WTC11 (cell line): ENCODE measurements around the gene STK11.

ENCODE experiments used
- CREB1 ChIP-seq: sonication (generic); formaldehyde crosslinking; IDR thresholded peaks from 2 replicates; pipeline ENCODE4 v1.8.0; 2023; ENCODE audit warnings: mild to moderate bottlenecking, missing genetic modification reagents
- E2F5 ChIP-seq: sonication (generic); formaldehyde crosslinking; IDR thresholded peaks from 2 replicates; pipeline ENCODE4 v1.8.1; 2022; ENCODE audit warnings: mild to moderate bottlenecking, moderate library complexity, missing genetic modification reagents
- ELF4 ChIP-seq: sonication (generic); formaldehyde crosslinking; IDR thresholded peaks from 2 replicates; pipeline ENCODE4 v1.8.1; 2022; ENCODE audit warnings: low read depth, mild to moderate bottlenecking, moderate library complexity, missing genetic modification reagents
- FOXJ3 ChIP-seq: sonication (generic); formaldehyde crosslinking; IDR thresholded peaks from 2 replicates; pipeline ENCODE4 v1.9.0; 2021; ENCODE audit warnings: missing genetic modification reagents, mild to moderate bottlenecking, borderline replicate concordance
- NR2C2 ChIP-seq: sonication (generic); formaldehyde crosslinking; IDR thresholded peaks from 2 replicates; pipeline ENCODE4 v1.8.0; 2022; ENCODE audit warnings: mild to moderate bottlenecking, missing genetic modification reagents
- SMAD4 ChIP-seq: sonication (generic); formaldehyde crosslinking; IDR thresholded peaks from 2 replicates; pipeline ENCODE4 v1.8.0; 2022; ENCODE audit warnings: mild to moderate bottlenecking, missing genetic modification reagents
- ZBTB21 ChIP-seq: sonication (generic); formaldehyde crosslinking; IDR thresholded peaks from 2 replicates; pipeline ENCODE4 v1.8.1; 2023; ENCODE audit warnings: mild to moderate bottlenecking, missing genetic modification reagents, borderline replicate concordance
- ZSCAN18 ChIP-seq: fragments of 250-450 bp; sonication (Bioruptor Pico); IDR thresholded peaks from 2 replicates; pipeline ENCODE4 v2.1.2; 2022; ENCODE audit warnings: mild to moderate bottlenecking, moderate library complexity
- TF ChIP-seq, protein P1 (sequence below): sonication (generic); formaldehyde crosslinking; IDR thresholded peaks from 2 replicates; pipeline ENCODE4 v1.8.1; 2023; ENCODE audit warnings: mild to moderate bottlenecking, moderate library complexity, missing genetic modification reagents
- TF ChIP-seq, protein P2 (sequence below): fragments of 200-600 bp; IDR thresholded peaks from 2 replicates; pipeline ENCODE4 v1.8.0; 2022; ENCODE audit warnings: antibody characterized with exemption
- TF ChIP-seq, protein P3 (sequence below): sonication (generic); formaldehyde crosslinking; IDR thresholded peaks from 2 replicates; pipeline ENCODE4 v1.8.0; 2022; ENCODE audit warnings: mild to moderate bottlenecking, missing genetic modification reagents
- TF ChIP-seq, protein P4 (sequence below): sonication (generic); formaldehyde crosslinking; IDR thresholded peaks from 2 replicates; pipeline ENCODE4 v1.8.1; 2023; ENCODE audit warnings: mild to moderate bottlenecking, missing genetic modification reagents

DNA sequence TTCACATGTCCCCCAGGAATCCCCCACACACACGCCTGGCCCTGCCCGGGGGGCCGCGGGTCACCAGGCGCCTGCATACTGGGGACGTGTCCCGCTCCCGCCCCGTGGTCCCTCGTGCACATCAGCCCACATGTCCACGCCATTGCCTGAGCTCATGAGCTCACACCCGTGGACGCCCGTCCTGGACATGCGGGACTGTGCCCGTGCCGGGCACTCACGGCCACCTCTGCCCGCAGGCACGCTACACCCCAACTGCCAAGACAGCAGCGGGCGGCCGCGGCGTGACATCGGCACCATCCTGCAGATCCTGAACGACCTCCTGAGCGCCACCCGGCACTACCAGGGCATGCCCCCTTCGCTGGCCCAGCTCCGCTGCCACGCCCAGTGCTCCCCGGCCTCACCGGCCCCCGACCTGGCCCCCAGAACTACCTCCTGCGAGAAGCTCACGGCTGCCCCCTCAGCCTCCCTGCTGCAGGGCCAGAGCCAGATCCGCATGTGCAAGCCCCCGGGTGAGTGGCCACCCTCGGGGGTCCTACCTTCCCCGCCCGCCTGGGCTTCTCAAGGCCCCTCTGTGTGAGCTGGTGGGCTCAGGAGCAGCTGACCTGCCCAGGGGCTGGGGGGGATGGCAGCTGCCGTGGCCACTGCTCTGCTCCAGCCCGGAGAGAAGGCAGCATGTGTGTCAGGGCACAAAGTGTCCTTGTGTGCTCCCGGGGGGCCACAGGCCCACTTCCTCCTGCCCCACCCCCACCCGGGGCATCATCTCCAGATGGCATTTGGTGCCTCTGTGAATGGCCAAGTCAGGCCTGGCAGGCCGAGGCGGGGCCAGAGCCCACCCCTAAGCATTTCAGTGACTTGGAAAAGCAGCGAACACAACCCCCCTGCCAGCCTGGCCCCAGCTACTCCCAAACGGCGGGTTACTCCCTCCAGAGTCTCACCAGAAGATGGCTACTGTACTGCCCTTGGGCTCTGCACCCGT, 49.9 kb downstream of the STK11 start:
- TF ChIP-seq, protein P1, sequence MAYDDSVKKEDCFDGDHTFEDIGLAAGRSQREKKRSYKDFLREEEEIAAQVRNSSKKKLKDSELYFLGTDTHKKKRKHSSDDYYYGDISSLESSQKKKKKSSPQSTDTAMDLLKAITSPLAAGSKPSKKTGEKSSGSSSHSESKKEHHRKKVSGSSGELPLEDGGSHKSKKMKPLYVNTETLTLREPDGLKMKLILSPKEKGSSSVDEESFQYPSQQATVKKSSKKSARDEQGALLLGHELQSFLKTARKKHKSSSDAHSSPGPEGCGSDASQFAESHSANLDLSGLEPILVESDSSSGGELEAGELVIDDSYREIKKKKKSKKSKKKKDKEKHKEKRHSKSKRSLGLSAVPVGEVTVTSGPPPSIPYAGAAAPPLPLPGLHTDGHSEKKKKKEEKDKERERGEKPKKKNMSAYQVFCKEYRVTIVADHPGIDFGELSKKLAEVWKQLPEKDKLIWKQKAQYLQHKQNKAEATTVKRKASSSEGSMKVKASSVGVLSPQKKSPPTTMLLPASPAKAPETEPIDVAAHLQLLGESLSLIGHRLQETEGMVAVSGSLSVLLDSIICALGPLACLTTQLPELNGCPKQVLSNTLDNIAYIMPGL (CRISPR knock-in tag): 0 out of 2 replicates have a peak, but pooled peaks have one; percentile 36
- TF ChIP-seq, protein P2, sequence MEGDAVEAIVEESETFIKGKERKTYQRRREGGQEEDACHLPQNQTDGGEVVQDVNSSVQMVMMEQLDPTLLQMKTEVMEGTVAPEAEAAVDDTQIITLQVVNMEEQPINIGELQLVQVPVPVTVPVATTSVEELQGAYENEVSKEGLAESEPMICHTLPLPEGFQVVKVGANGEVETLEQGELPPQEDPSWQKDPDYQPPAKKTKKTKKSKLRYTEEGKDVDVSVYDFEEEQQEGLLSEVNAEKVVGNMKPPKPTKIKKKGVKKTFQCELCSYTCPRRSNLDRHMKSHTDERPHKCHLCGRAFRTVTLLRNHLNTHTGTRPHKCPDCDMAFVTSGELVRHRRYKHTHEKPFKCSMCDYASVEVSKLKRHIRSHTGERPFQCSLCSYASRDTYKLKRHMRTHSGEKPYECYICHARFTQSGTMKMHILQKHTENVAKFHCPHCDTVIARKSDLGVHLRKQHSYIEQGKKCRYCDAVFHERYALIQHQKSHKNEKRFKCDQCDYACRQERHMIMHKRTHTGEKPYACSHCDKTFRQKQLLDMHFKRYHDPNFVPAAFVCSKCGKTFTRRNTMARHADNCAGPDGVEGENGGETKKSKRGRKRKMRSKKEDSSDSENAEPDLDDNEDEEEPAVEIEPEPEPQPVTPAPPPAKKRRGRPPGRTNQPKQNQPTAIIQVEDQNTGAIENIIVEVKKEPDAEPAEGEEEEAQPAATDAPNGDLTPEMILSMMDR: no peak
- TF ChIP-seq, protein P3, sequence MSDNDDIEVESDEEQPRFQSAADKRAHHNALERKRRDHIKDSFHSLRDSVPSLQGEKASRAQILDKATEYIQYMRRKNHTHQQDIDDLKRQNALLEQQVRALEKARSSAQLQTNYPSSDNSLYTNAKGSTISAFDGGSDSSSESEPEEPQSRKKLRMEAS (CRISPR knock-in tag): no peak
- TF ChIP-seq FOXJ3 (CRISPR knock-in tag) (no peak), NR2C2 (CRISPR knock-in tag) (no peak), SMAD4 (no peak), E2F5 (CRISPR knock-in tag) (no peak), ELF4 (CRISPR knock-in tag) (no peak), ZBTB21 (no peak), CREB1 (CRISPR knock-in tag) (no peak), ZSCAN18 (CRISPR knock-in tag) (no peak)
- TF ChIP-seq, protein P4, sequence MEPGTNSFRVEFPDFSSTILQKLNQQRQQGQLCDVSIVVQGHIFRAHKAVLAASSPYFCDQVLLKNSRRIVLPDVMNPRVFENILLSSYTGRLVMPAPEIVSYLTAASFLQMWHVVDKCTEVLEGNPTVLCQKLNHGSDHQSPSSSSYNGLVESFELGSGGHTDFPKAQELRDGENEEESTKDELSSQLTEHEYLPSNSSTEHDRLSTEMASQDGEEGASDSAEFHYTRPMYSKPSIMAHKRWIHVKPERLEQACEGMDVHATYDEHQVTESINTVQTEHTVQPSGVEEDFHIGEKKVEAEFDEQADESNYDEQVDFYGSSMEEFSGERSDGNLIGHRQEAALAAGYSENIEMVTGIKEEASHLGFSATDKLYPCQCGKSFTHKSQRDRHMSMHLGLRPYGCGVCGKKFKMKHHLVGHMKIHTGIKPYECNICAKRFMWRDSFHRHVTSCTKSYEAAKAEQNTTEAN (CRISPR knock-in tag): 0 out of 2 replicates have a peak, but pooled peaks have one; percentile 27
